Stimulated activated CD4-positive, alpha-beta T cell treated with anti-CD3 and anti-CD28 coated beads, TNF-alpha, amount 100 ng/mL, for 48 hours (primary cell): ENCODE results near the gene PPP1R12B.
"Not testable (repeated sequence)": the region's sequence is repeated elsewhere in the genome, so short reads cannot be mapped to it uniquely, and the experiment has no call there.

Experiments
- DNase-seq, 3 donors: peaks; one replicate each; pipeline ENCODE4 v3.0.0-alpha.2; 2020; ENCODE audit warnings: low read depth in 3 of 3

Gene PPP1R12B

GRCh38 chr1:202488178-202488649 is 139.7 kb downstream of the PPP1R12B start:
- not testable (repeated sequence) for DNase-seq

- DNase-seq = not testable (repeated sequence)
These were observed 140.6 kb downstream of the PPP1R12B start for GRCh38 chr1:202489101-202489500.

GRCh38 chr1:202493112-202493511 is 144.6 kb downstream of the PPP1R12B start:
- DNase-seq = not testable (repeated sequence)

- no peak for DNase-seq
These were observed 150.0 kb downstream of the PPP1R12B start for GRCh38 chr1:202498542-202498941.

- not testable (repeated sequence) for DNase-seq
These were observed 151.5 kb downstream of the PPP1R12B start for GRCh38 chr1:202499997-202500396.

- no peak for DNase-seq
These were observed 152.8 kb downstream of the PPP1R12B start for GRCh38 chr1:202501281-202501680.

- no peak for DNase-seq
These were observed 156.9 kb downstream of the PPP1R12B start for GRCh38 chr1:202505356-202505755.

GRCh38 chr1:202505880-202506575 is 157.5 kb downstream of the PPP1R12B start:
- DNase-seq = not testable (repeated sequence)

- not testable (repeated sequence) for DNase-seq
These were observed 160.4 kb downstream of the PPP1R12B start for GRCh38 chr1:202508863-202509262.

- not testable (repeated sequence) for DNase-seq
These were observed 165.4 kb downstream of the PPP1R12B start for GRCh38 chr1:202513875-202514274.

GRCh38 chr1:202516434-202516877 is 168.0 kb downstream of the PPP1R12B start:
- DNase-seq = no peak

GRCh38 chr1:202517146-202517545 is 168.6 kb downstream of the PPP1R12B start:
- not testable (repeated sequence) for DNase-seq

- not testable (repeated sequence) for DNase-seq
These were observed 169.7 kb downstream of the PPP1R12B start for GRCh38 chr1:202518180-202518579.

GRCh38 chr1:202518905-202519304 is 170.4 kb downstream of the PPP1R12B start:
- DNase-seq = not testable (repeated sequence)

GRCh38 chr1:202520129-202520856 is 171.8 kb downstream of the PPP1R12B start:
- DNase-seq = not testable (repeated sequence)

- not testable (repeated sequence) for DNase-seq
These were observed 172.3 kb downstream of the PPP1R12B start for GRCh38 chr1:202520857-202521216.

- not testable (repeated sequence) for DNase-seq
These were observed 173.0 kb downstream of the PPP1R12B start for GRCh38 chr1:202521484-202521883.

GRCh38 chr1:202521886-202522285 is 173.4 kb downstream of the PPP1R12B start:
- DNase-seq = no peak

- DNase-seq = not testable (repeated sequence)
These were observed 177.6 kb downstream of the PPP1R12B start for GRCh38 chr1:202526056-202526455.

- DNase-seq = not testable (repeated sequence)
These were observed 179.7 kb downstream of the PPP1R12B start for GRCh38 chr1:202528096-202528722.

- not testable (repeated sequence) for DNase-seq
These were observed 182.2 kb downstream of the PPP1R12B start for GRCh38 chr1:202530686-202531085.

GRCh38 chr1:202531472-202531811 is 182.9 kb downstream of the PPP1R12B start:
- no peak for DNase-seq
